Measurements from ENCODE around the gene CCT2.

The CCT2 gene

DNA sequence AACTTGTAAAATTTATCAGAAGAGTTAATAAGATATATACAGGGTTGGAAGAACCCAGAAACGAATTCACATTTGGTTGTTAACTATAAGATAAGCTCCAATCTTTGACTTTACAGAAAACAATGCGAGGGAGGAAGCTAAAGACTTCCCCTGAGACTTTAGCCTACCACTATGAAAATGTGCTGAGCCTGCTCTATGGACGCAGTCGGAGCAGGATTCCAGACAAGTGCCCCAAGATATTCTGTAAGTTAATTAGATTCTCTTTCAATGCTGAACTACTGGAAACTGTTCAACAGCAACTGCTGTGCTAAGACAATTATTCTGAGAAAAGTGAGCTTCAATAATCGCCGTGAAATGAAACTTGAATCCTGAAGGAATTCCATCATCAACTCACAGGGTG is 33.8 kb downstream of the CCT2 start:
- peak; percentile 26 for DNase-seq (ENCODE audit: low read depth)
- TF ChIP-seq CTCF (conservative IDR thresholded peaks at IDR 0.05; ENCODE audit: low read depth, low read length): no peak
- no peak overlapping the region for H3K4me3 ChIP-seq (ENCODE audit: low read depth, low read length)

- DNase-seq (ENCODE audit: low read depth): no peak
- no peak overlapping the region for H3K4me3 ChIP-seq (ENCODE audit: low read depth, low read length)
- no peak for TF ChIP-seq CTCF (conservative IDR thresholded peaks at IDR 0.05; ENCODE audit: low read depth, low read length)
These were observed 34.8 kb downstream of the CCT2 start for GRCh38 chr12:69620077-69620476.

- no peak for DNase-seq (ENCODE audit: low read depth)
- no peak for TF ChIP-seq CTCF (conservative IDR thresholded peaks at IDR 0.05; ENCODE audit: low read depth, low read length)
- H3K4me3 ChIP-seq (ENCODE audit: low read depth, low read length): no peak overlapping the region
These were observed 35.7 kb downstream of the CCT2 start for GRCh38 chr12:69620921-69621320.

- no peak for TF ChIP-seq CTCF (conservative IDR thresholded peaks at IDR 0.05; ENCODE audit: low read depth, low read length)
- no peak for DNase-seq (ENCODE audit: low read depth)
These were observed 36.3 kb downstream of the CCT2 start for GRCh38 chr12:69621551-69621950.

GRCh38 chr12:69623970-69624369 is 38.7 kb downstream of the CCT2 start:
- no peak for DNase-seq (ENCODE audit: low read depth)

More at GRCh38 chr12:69621551-69621950, 36.3 kb downstream of the CCT2 start:
- no peak overlapping the region for H3K4me3 ChIP-seq (ENCODE audit: low read depth, low read length)

DNA sequence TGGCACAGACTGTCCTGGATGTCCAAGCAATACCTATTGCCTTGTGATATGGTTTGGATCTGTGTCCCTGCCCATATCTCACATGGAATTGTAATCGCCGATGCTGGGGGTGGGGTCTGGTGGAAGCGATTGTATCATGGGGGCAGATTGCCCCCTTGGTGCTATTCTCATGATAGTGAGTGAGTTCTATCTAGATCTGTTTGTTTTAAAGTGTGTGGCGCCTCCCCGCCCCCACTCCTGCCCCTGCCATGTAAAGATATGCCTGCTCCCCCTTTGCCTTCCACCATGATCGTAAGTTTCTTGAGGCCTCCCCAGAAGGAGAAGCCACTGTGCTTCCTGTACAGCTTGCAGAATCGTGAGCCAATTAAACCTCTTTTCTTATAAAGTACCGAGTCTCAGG is 42.2 kb downstream of the CCT2 start:
- TF ChIP-seq CTCF (conservative IDR thresholded peaks at IDR 0.05; ENCODE audit: low read depth, low read length): no peak
- no peak for DNase-seq (ENCODE audit: low read depth)
- no peak overlapping the region for H3K4me3 ChIP-seq (ENCODE audit: low read depth, low read length)

More at GRCh38 chr12:69623970-69624369, 38.7 kb downstream of the CCT2 start:
- no peak for TF ChIP-seq CTCF (conservative IDR thresholded peaks at IDR 0.05; ENCODE audit: low read depth, low read length)
- H3K4me3 ChIP-seq (ENCODE audit: low read depth, low read length): no peak overlapping the region

GRCh38 chr12:69630191-69630590 is 44.9 kb downstream of the CCT2 start:
- TF ChIP-seq CTCF (conservative IDR thresholded peaks at IDR 0.05; ENCODE audit: low read depth, low read length): peak; percentile 45
- no peak overlapping the region for H3K4me3 ChIP-seq (ENCODE audit: low read depth, low read length)
- DNase-seq (ENCODE audit: low read depth): peak; percentile 15

All from choroid plexus epithelial cell (primary cell).